HFFc6 (cell line): Measurements from ENCODE around the gene DHDDS. TPM values are rescaled to one million over a fixed set of nuclear protein-coding genes. Genes with fewer than 3 reads are reported as not detected.

Experiments
- DNase-seq: peaks from one replicate; pipeline ENCODE4 v3.0.0-alpha.2; 2018
- H3K27ac Mint-ChIP-seq: 2 replicates; pipeline ENCODE4 v1.8.0; 2020; ENCODE audit warnings: mild to moderate bottlenecking, mixed read lengths
- H3K27me3 Mint-ChIP-seq: 2 replicates; pipeline ENCODE4 v1.8.0; 2021; ENCODE audit warnings: mild to moderate bottlenecking, moderate library complexity, mixed read lengths; ENCODE audit not compliant: insufficient read depth
- H3K36me3 Mint-ChIP-seq: 2 replicates; pipeline ENCODE4 v1.8.0; 2021; ENCODE audit warnings: low read depth, mixed read lengths
- H3K4me1 Mint-ChIP-seq: 2 replicates; pipeline ENCODE4 v1.8.0; 2020; ENCODE audit warnings: low read depth, mixed read lengths
- H3K4me3 Mint-ChIP-seq: 2 replicates; pipeline ENCODE4 v1.8.0; 2020; ENCODE audit warnings: mild to moderate bottlenecking, moderate library complexity, mixed read lengths
- H3K9me3 Mint-ChIP-seq: 2 replicates; pipeline ENCODE4 v1.8.0; 2020; ENCODE audit warnings: mild to moderate bottlenecking, mixed read lengths
- CTCF ChIP-seq: fragments of 200-600 bp; sonication (generic); IDR thresholded peaks from 2 replicates; pipeline ENCODE4 v1.5.0; 2021; ENCODE audit warnings: antibody characterized with exemption, mild to moderate bottlenecking
- total RNA-seq, 6 experiments: library from RNA; stranded (reverse); fragmentation: NEBNext Ultra II Directional; extraction: Animal tissue kit (Norgen Biotek cat#: 25700); gene quantifications; 2 replicates in 1 of 6; 3 replicates in 5 of 6; pipeline ENCODE4 v1.2.3, GENCODE V29; 2021

DHDDS gene
- total RNA-seq, 6 experiments from 2014 or later: 68.3 to 76.1 (median 70.8) TPM

DNA sequence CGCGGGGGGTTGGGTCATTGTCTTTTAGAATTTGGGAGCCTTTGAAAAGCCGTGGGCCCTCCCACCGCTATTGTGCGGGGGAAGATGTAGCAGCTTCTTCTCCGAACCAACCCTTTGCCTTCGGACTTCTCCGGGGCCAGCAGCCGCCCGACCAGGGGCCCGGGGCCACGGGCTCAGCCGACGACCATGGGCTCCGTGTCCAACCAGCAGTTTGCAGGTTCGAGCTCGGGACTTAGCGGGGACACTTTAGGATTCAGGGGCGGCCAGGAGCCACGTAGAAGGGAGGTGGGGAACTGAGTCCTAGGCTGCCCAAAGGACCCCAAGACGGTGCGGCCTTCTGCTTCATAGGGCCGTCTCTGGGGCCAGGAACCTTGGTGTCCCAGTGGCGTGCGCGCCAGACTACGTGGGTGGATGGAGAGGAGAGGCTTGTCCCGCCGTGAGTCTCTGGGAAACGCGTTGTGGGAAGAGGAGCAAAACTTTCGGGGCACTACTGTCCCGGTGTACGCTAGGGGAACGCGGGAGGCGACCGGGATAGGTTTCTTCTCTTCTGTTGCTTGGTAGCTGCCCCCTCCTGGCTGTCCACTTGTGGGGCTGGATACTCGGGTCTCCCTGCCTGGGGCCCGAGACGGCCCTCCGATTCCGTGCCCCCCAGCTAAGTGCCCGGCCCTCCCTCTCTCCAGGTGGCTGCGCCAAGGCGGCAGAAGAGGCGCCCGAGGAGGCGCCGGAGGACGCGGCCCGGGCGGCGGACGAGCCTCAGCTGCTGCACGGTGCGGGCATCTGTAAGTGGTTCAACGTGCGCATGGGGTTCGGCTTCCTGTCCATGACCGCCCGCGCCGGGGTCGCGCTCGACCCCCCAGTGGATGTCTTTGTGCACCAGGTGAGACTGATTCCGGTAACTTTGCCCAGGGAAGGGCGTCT lies 21.2 kb upstream of the DHDDS start, which contains the start of gene LIN28A:
Gene LIN28A, plus strand, starts transcription at position 112 of the 918 bp plus-strand sequence. Its CDS starts 75 bp downstream, at position 187.
- Mint-ChIP-seq H3K27ac (no peak within 1 kb of the TSS), H3K4me1 (peaks cover 15% of the 10 kb centered on the region), H3K27me3 (peaks cover 49% of the 10 kb centered on the region), H3K9me3 (no peaks in the 10 kb centered on the region), H3K36me3 (no peaks in the 10 kb centered on the region), H3K4me3 (no peak within 1 kb of the TSS)
- no peak for TF ChIP-seq CTCF
- DNase-seq: no peak

DNA sequence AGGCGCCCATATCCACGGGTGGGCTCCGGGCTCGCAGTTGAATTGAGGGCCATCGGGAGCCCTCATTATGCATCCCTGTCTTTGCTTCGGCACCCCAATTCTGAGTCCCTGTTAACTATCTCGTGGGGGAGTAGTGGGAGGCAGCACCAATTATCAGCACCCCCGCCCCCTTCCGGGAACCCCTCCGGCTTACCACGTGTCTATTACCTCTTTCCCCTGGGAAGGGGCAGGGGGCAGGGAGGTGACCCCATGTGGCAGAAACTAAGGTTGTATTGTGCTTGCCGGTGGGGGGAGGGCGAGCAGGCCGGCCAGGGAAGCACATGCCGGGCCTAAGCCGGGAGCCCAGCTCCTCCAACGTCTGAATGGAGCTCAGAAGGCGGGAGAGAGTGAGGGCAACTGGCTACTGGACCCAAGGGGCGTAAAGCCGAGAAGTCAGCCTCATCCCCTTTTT lies 20.5 kb upstream of the DHDDS start:
- Mint-ChIP-seq H3K36me3 (no peaks in the 10 kb centered on the region), H3K4me1 (peaks cover 15% of the 10 kb centered on the region), H3K27ac (no peak overlapping the region), H3K4me3 (no peak overlapping the region), H3K9me3 (no peaks in the 10 kb centered on the region), H3K27me3 (peaks cover 53% of the 10 kb centered on the region)
- TF ChIP-seq CTCF: no peak
- no peak for DNase-seq

DNA sequence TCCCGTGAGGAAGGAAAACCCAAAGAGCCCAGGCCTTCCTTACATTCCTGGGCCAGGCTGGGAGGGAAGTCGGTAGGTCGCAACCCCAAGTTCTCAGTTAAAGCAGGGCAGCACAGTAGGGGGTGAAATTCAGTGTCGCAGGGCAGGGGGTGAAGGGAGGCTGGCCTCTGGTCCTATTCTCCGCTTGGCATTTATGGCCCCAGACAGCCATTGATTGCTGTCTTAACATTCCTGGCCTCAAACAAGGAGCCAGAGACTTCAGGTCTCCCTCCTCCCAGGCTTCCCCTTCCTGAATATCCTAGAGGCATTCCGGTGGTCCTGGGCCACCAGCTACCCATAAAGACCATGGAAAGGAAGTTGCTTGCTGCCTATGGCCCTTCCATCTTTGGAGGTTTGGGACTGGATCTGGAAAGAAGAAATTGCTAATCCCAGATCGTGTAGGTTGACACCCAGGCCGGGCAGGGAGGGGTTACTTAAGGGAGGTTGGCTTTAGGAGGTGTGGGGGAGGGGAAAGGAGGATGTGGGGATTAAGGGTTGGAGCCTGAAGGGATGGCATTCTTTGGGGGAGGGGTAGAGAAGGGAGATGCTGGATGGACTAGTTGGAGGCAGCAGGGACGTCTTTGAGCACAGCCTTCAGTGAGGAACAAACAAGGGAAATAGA lies 19.8 kb upstream of the DHDDS start:
- no peak for TF ChIP-seq CTCF
- H3K4me3 Mint-ChIP-seq: no peak overlapping the region
- DNase-seq: no peak
- H3K36me3 Mint-ChIP-seq: no peaks in the 10 kb centered on the region
- H3K4me1 Mint-ChIP-seq: peaks cover 15% of the 10 kb centered on the region
- H3K9me3 Mint-ChIP-seq: no peaks in the 10 kb centered on the region
- H3K27me3 Mint-ChIP-seq: peaks cover 55% of the 10 kb centered on the region
- H3K27ac Mint-ChIP-seq: no peak overlapping the region

GRCh38 chr1:26413031-26413430 lies 19.1 kb upstream of the DHDDS start:
- peaks cover 55% of the 10 kb centered on the region for H3K27me3 Mint-ChIP-seq
- H3K4me3 Mint-ChIP-seq: no peak overlapping the region
- H3K9me3 Mint-ChIP-seq: no peaks in the 10 kb centered on the region

More at GRCh38 chr1:26413031-26413430, 19.1 kb upstream of the DHDDS start:
- Mint-ChIP-seq H3K27ac (no peak overlapping the region), H3K4me1 (peaks cover 15% of the 10 kb centered on the region), H3K36me3 (no peaks in the 10 kb centered on the region)
- no peak for DNase-seq
- TF ChIP-seq CTCF: no peak
